Measurements from ENCODE around the gene ITGB1BP1. TPM values are rescaled to one million over a fixed set of nuclear protein-coding genes. Genes with fewer than 3 reads are reported as not detected.

Gene ITGB1BP1
- total RNA-seq, 6 experiments from 2014 or later: 205 to 238 (median 225) TPM

DNA sequence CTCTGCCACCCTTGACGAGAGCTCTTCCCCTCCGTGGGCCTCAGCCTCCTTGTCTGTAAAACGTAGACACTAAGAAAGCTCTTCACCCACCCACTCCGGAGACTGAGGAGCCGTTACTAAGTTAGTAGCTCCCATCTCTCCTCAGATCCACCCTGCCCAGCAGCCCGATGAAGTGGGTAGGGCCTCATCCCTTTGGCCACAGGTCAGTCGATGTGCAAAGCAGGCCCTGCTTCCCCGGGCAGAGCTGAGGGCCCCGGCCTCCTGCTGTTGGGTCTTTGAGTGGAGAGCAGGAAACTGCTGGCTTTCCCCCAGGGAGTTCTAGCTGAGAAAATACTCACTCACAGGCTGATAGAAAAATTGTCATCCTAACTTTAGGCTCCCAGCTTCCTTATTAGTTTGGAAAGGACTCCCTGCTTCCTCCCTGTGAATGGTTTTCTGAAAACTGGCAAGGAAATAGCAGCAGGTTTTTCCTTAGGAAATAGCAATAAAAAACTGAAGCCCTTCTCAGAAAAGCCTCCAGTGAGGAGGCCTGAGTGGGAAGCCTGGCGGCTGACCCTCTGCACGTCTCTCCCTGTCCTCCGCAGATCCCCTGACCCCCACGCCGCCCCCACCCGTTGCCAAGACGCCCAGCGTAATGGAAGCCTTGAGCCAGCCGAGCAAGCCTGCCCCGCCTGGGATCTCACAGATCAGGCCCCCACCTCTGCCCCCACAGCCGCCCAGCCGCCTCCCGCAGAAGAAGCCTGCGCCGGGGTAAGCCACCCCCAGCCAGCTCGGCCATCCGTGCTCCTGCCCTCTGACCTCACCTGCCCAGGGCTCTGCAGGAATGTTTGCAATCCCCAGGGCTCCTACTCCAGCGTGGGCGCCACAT is 30.2 kb downstream of the ITGB1BP1 start:
- H3K36me3 Mint-ChIP-seq (ENCODE audit: low read depth): peaks cover 28% of the 10 kb centered on the region; the same call in 1 of the 2 replicates
- no peaks in the 10 kb centered on the region for H3K4me1 Mint-ChIP-seq (ENCODE audit: low read depth)
- DNase-seq: no peak
- H3K9me3 Mint-ChIP-seq: no peaks in the 10 kb centered on the region
- TF ChIP-seq, protein P1, sequence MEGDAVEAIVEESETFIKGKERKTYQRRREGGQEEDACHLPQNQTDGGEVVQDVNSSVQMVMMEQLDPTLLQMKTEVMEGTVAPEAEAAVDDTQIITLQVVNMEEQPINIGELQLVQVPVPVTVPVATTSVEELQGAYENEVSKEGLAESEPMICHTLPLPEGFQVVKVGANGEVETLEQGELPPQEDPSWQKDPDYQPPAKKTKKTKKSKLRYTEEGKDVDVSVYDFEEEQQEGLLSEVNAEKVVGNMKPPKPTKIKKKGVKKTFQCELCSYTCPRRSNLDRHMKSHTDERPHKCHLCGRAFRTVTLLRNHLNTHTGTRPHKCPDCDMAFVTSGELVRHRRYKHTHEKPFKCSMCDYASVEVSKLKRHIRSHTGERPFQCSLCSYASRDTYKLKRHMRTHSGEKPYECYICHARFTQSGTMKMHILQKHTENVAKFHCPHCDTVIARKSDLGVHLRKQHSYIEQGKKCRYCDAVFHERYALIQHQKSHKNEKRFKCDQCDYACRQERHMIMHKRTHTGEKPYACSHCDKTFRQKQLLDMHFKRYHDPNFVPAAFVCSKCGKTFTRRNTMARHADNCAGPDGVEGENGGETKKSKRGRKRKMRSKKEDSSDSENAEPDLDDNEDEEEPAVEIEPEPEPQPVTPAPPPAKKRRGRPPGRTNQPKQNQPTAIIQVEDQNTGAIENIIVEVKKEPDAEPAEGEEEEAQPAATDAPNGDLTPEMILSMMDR (IDR thresholded peaks at IDR 0.05): no peak
- H3K27me3 Mint-ChIP-seq (ENCODE audit: insufficient read depth): peaks cover 7% of the 10 kb centered on the region
- no peak overlapping the region for H3K4me3 Mint-ChIP-seq
- H3K27ac Mint-ChIP-seq: no peak overlapping the region

DNA sequence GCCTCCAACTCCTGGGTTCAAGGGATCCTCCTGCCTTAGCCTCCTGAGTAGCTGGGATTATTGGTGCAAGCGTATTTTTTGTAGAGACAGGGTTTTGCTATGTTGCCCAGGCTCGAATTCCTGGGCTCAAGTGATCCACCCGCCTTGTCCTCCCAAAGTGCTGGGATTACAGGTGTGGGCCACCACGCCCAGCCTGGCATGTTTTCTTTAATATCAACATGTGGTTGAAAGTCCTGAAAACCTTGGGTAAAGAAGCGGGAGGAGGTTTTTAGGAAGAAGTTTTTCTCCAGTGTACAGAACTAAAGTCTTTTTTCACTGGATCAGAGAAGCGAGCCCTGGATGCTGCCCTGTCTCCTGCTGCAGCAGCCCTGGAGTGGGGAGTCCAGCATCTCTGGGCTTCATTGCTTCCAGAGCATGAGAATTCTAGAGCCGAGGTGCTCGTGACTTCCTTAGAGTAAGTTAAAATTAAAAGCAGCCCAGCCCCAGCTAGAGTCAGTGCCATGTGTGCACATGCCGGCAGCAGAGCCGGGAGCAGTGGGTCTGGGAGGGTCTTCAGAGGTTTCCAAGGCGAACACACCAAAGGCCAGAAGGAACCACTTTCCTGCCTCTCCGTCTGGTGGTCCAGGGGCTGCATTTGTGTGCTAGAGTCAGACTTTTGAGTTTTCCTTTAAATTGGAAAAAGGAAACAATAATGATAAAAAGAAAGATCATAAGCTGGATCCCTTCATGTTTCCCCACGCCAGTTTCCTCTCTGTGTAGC is 31.2 kb downstream of the ITGB1BP1 start:
- Mint-ChIP-seq H3K9me3 (no peaks in the 10 kb centered on the region), H3K27me3 (ENCODE audit: insufficient read depth) (peaks cover 7% of the 10 kb centered on the region), H3K27ac (no peak overlapping the region), H3K4me3 (no peak overlapping the region), H3K36me3 (ENCODE audit: low read depth) (peaks cover 30% of the 10 kb centered on the region; the same call in 1 of the 2 replicates), H3K4me1 (ENCODE audit: low read depth) (no peaks in the 10 kb centered on the region)
- no peak for DNase-seq
- TF ChIP-seq, protein P1 (IDR thresholded peaks at IDR 0.05): no peak

DNA sequence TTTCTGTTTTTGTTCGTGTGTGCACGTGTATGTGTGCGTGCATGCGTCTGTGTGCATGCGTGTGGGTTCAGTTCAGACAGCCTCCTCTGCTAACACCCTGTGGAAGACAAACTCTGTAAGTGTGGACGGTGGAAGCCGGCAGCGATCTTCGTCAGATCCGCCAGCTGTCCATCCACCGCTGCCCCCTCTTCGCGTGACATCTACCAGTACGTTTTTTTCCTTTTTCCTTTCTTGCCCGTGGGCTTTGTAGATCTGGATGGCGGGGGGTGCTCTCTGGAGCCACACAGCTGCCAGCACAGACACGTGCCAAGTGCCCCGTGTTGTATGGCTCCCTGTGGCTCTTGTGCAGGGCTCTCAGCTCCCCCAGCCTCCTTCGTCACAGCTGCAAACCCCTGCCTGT is 32.3 kb downstream of the ITGB1BP1 start:
- Mint-ChIP-seq H3K36me3 (ENCODE audit: low read depth) (peaks cover 29% of the 10 kb centered on the region; the same call in 1 of the 2 replicates), H3K27me3 (ENCODE audit: insufficient read depth) (peaks cover 7% of the 10 kb centered on the region), H3K4me3 (no peak overlapping the region), H3K9me3 (no peaks in the 10 kb centered on the region), H3K27ac (no peak overlapping the region), H3K4me1 (ENCODE audit: low read depth) (peaks cover 8% of the 10 kb centered on the region)
- TF ChIP-seq, protein P1 (IDR thresholded peaks at IDR 0.05): no peak
- no peak for DNase-seq

DNA sequence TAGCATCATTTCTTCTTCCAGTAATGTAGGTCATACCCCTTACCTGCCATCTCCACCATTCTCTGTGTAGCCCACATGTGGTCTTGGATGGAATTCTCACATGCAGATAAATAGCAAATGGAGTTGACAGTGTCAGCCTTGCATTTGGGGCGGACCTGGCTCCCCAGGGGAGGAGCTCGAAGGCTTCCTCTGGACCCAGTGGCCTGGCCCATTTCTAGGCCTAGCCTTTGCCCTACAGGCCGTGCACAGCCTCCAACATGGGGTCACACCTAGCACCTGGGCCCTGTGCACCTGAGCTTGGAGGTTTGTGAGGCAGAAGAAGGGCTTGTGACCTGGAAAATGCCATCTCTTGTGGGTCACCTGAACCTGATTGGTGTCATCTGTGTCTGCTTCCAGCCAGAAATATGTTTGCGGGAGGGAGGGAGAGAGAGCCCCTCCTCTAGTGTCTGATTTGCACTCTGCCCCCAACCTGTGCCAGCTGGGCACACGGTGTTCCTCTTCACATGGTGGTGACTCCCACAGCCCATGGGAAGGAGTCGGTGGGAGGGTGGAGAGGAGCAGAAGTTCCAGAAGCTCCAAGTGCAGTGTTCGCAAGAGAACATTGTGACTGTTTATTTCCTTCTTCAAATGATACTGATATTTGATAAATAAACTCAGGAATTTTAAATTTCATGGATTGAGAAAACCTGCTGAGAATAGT is 33.0 kb downstream of the ITGB1BP1 start:
- Mint-ChIP-seq H3K4me1 (ENCODE audit: low read depth) (peaks cover 14% of the 10 kb centered on the region), H3K27me3 (ENCODE audit: insufficient read depth) (peaks cover 7% of the 10 kb centered on the region), H3K36me3 (ENCODE audit: low read depth) (peaks cover 32% of the 10 kb centered on the region; the same call in 1 of the 2 replicates), H3K9me3 (no peaks in the 10 kb centered on the region), H3K27ac (no peak overlapping the region), H3K4me3 (no peak overlapping the region)
- DNase-seq: no peak
- TF ChIP-seq, protein P1 (IDR thresholded peaks at IDR 0.05): no peak

Measured in HFFc6 (cell line).